Measurements from ENCODE around the gene ABCB10.
A peak's percentile ranks its signal among the peaks of the same experiment; 100 is the strongest.

The ABCB10 gene

DNA sequence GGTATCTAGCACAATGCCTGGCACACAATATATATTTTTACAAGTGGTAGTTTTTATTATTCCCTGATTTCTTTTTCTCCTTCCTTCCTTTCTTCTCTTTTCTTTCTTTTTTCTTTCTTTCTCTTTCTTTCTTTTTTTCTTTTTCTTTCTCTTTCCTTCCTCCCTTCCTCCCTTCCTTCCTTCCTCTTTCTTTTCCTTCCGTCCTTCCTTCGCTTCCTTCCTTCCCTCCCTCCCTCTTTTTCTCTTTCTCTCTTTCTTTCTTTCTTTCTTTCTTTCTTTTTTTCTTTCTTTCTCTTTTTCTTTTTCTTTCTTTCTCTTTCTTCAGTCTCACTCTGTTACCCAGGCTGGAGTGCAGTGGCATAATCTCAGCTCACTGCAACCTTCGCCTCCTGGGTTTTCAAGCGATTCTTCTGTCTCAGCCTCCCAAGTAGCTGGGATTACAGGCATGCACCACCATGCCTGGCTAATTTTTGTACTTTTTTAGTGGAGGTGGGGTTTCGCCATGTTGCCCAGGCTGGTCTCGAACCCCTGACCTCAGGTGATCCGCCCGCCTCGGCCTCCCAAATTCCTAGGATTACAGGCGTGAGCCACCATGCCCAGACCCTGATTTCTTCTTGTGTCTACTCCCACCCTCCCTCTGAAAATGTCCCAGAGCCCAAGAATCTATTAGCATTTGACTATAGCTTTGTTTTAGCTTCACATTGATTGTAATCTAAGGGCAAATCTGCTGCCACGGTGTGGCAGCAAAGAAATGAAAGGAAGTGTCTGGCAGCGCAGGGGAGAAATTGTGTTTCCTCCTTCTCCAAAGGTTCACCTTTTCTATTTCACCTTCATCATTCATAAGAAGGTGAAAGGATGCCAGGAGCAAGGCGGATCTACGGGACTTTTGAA, 19.9 kb upstream of the ABCB10 start:
- DNase-seq (ENCODE audit: low read depth) = no peak
- TF ChIP-seq POLR2A (IDR thresholded peaks at IDR 0.05; ENCODE audit: extremely low read depth, insufficient read length) (no peak), MYC (IDR thresholded peaks at IDR 0.05; ENCODE audit: low read depth, low read length) (no peak)
- TF ChIP-seq, protein P1, sequence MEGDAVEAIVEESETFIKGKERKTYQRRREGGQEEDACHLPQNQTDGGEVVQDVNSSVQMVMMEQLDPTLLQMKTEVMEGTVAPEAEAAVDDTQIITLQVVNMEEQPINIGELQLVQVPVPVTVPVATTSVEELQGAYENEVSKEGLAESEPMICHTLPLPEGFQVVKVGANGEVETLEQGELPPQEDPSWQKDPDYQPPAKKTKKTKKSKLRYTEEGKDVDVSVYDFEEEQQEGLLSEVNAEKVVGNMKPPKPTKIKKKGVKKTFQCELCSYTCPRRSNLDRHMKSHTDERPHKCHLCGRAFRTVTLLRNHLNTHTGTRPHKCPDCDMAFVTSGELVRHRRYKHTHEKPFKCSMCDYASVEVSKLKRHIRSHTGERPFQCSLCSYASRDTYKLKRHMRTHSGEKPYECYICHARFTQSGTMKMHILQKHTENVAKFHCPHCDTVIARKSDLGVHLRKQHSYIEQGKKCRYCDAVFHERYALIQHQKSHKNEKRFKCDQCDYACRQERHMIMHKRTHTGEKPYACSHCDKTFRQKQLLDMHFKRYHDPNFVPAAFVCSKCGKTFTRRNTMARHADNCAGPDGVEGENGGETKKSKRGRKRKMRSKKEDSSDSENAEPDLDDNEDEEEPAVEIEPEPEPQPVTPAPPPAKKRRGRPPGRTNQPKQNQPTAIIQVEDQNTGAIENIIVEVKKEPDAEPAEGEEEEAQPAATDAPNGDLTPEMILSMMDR (IDR thresholded peaks at IDR 0.05; ENCODE audit: low read depth, low read length) = no peak
- TF ChIP-seq, protein P2, sequence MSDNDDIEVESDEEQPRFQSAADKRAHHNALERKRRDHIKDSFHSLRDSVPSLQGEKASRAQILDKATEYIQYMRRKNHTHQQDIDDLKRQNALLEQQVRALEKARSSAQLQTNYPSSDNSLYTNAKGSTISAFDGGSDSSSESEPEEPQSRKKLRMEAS (IDR thresholded peaks at IDR 0.05; ENCODE audit: low read depth, low read length) = no peak

DNA sequence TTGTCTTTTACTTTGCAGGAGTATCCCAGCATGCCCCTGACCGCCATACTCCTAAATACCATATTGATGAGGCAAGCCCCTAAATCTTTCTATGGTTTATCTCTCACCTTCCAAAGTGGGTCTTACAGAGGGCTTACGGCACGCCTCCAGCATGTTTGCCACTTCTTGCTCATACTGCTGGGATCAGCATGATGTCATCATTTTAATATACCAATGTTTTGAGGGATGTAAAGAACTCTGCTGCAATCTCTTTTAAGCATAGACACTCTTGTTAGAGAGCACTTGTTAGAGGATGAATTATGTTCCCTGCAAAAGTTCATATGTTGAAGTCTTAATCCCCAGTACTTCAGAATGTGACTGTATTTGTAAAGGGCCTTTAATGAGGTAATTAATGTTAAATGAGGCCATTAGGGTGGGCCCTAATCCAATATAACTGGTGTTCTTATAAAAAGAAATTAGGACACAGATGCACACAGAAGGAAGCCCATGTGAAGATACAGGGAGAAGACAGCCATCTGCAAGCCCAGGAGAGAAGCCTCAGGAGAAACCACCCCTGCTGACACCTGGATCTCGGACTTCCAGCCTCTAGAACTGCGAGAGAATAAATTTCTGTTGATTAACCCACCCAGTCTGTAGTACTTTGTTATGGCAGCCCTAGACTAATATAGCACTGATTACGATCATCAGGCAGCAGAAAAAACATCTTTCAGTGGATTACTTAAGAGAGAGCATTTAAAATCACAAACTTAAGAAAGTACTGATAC, 16.4 kb upstream of the ABCB10 start:
- no peak for DNase-seq (ENCODE audit: low read depth)
- H3K4me3 ChIP-seq (ENCODE audit: low read depth, low read length) = no peak overlapping the region
- TF ChIP-seq, protein P2 (IDR thresholded peaks at IDR 0.05; ENCODE audit: low read depth, low read length) = no peak

More for the DNA sequence above, 19.9 kb upstream of the ABCB10 start:
- no peak overlapping the region for H3K4me3 ChIP-seq (ENCODE audit: low read depth, low read length)

DNA sequence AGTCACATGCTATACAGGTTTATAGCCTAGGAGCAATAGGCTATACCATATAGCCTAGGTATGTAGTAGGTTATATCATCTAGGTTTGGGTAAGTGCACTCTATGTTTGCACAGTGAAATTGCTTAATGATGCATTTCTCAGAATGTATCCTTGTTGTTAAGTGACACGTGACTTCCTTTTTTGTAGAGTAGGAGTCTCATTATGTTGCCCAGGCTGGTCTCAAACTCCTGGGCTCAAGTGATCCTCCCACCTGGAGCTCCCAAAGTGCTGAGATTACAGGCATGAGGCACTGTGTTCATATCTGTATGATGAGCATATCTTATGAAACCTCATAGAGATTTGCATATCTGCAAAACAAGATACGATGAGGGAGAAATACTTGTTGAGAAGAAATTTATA, 13.8 kb upstream of the ABCB10 start:
- peak; percentile 46 for DNase-seq (ENCODE audit: low read depth)
- H3K4me3 ChIP-seq (ENCODE audit: low read depth, low read length) = no peak overlapping the region
- TF ChIP-seq, protein P2 (IDR thresholded peaks at IDR 0.05; ENCODE audit: low read depth, low read length) = peak; percentile 31; the same call in 1 of the 2 replicates
- TF ChIP-seq MYC (IDR thresholded peaks at IDR 0.05; ENCODE audit: low read depth, low read length) = no peak

DNA sequence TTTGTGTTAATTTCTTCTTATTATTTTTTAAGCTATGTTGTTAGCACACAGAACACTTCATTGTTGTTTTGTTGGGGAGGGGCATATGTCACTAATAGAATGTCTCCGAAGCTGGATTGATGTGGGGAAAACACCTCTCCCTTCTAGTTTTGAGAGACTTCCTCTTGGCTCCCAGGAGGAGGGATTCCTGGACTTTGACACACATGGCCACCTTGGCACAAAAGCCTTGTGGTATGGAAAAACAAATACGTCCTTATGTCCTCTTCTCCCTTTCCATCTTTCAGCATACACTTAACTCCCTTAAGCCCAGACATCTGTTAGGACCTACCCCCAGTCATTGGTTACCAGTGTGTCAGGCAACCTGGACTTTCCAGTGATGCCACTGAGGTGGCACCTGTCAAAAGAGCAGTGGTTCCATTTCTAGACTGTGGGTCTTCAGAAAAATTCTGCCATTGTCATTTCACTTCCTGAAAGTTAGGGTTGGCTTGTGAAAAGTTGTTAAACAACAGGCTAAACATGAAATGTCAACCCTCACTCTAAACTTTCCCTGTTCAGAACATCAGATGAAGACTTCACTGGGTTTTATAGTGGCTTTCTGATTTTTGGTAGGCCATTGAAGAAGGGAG, 12.5 kb upstream of the ABCB10 start:
- DNase-seq (ENCODE audit: low read depth) = no peak
- TF ChIP-seq, protein P1 (IDR thresholded peaks at IDR 0.05; ENCODE audit: low read depth, low read length) = no peak
- TF ChIP-seq MYC (IDR thresholded peaks at IDR 0.05; ENCODE audit: low read depth, low read length) = no peak
- TF ChIP-seq, protein P2 (IDR thresholded peaks at IDR 0.05; ENCODE audit: low read depth, low read length) = no peak
- TF ChIP-seq POLR2A (IDR thresholded peaks at IDR 0.05; ENCODE audit: extremely low read depth, insufficient read length) = no peak
- H3K4me3 ChIP-seq (ENCODE audit: low read depth, low read length) = no peak overlapping the region

DNA sequence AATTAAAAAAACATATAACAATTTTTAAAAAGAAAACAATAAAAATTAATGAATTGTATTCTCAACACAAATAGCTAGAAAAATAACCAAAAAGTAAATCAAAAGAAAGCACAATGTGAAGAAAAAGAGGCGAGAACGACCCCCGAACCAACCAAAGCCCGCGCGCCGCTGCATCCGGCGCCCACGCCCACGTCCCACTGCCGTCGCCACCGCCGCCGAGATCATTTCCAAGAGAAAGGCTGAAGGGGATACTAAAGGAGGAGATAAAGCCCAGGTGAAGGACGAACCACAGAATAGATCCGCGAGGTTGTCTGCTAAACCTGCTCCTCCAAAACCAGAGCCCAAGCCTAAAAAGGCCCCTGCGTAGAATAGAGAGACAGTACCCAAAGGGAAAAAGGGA, 11.8 kb upstream of the ABCB10 start:
- no peak for DNase-seq (ENCODE audit: low read depth)
- TF ChIP-seq, protein P2 (IDR thresholded peaks at IDR 0.05; ENCODE audit: low read depth, low read length) = no peak
- TF ChIP-seq, protein P1 (IDR thresholded peaks at IDR 0.05; ENCODE audit: low read depth, low read length) = no peak
- no peak for TF ChIP-seq MYC (IDR thresholded peaks at IDR 0.05; ENCODE audit: low read depth, low read length)
- no peak overlapping the region for H3K4me3 ChIP-seq (ENCODE audit: low read depth, low read length)

DNA sequence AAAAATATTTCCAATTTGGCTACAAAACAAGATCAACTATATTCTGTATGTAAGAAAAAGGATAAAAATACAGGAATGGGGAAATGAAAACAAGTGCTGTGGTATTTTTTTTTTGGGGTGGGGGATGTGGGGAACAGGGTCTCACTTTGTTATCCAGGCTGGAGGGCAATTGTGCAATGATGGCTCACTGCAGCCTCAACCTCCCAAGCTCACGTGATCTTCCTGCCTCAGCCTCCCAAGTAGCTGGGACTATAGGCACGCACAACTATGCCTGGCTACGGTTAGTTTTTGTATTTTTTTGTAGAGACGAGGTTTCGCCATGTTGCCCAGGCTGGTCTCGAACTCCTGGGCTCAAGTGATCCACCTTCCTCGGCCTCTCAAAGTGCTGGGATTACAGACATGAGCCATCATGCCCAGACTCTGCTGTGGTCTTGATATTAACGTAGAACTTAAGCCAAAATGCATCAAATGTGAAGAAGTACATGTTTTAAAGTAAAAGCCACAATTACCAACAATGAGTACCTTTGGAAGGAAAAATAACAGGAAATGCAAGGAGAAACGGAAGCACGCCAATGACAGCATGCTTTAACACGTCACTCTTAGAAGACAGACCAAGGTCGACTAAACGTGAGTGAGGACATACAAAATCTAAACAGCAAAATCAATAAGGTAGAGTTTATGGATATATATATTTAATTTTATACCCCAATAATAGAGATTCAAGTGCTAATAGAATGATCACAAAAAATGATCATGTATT, 8.8 kb upstream of the ABCB10 start:
- no peak overlapping the region for H3K4me3 ChIP-seq (ENCODE audit: low read depth, low read length)
- TF ChIP-seq, protein P2 (IDR thresholded peaks at IDR 0.05; ENCODE audit: low read depth, low read length) = no peak
- TF ChIP-seq POLR2A (IDR thresholded peaks at IDR 0.05; ENCODE audit: extremely low read depth, insufficient read length) = no peak
- TF ChIP-seq MYC (IDR thresholded peaks at IDR 0.05; ENCODE audit: low read depth, low read length) = no peak
- TF ChIP-seq, protein P1 (IDR thresholded peaks at IDR 0.05; ENCODE audit: low read depth, low read length) = no peak
- DNase-seq (ENCODE audit: low read depth) = peak; percentile 95

All from NB4 (cell line).